Chondrocyte (in vitro differentiated cells): ENCODE results near the gene COL24A1. TPM values are rescaled to one million over a fixed set of nuclear protein-coding genes. Genes with fewer than 3 reads are reported as not detected.

ENCODE experiments used
- DNase-seq: peaks from one replicate; pipeline ENCODE4 v3.0.0; 2021; ENCODE audit warnings: mixed read lengths, low spot score
- H3K27ac Mint-ChIP-seq: one replicate; pipeline ENCODE4 v1.8.0; 2021; ENCODE audit warnings: mild to moderate bottlenecking, moderate library complexity, mixed read lengths; ENCODE audit not compliant: unreplicated experiment
- H3K27me3 Mint-ChIP-seq: 2 replicates; pipeline ENCODE4 v1.8.0; 2021; ENCODE audit warnings: low read depth, mixed read lengths
- H3K36me3 Mint-ChIP-seq: 2 replicates; pipeline ENCODE4 v1.8.0; 2021; ENCODE audit warnings: low read depth, mixed read lengths
- H3K4me1 Mint-ChIP-seq: 2 replicates; pipeline ENCODE4 v1.8.0; 2021; ENCODE audit warnings: low read depth, mild to moderate bottlenecking, mixed read lengths
- H3K4me3 Mint-ChIP-seq: one replicate; pipeline ENCODE4 v1.8.0; 2021; ENCODE audit warnings: mild to moderate bottlenecking, moderate library complexity, mixed read lengths; ENCODE audit not compliant: unreplicated experiment
- H3K9me3 Mint-ChIP-seq: 2 replicates; pipeline ENCODE4 v1.8.0; 2021; ENCODE audit warnings: low read depth, mixed read lengths
- total RNA-seq: library from RNA; stranded (reverse); gene quantifications from 3 replicates; pipeline ENCODE4 v1.2.1, GENCODE V29; 2021
- TF ChIP-seq, protein P1 (sequence below): fragments of 200-600 bp; sonication (generic); IDR thresholded peaks from 2 replicates; pipeline ENCODE4 v1.5.0; 2021; ENCODE audit warnings: antibody characterized with exemption, mild to moderate bottlenecking, moderate library complexity

The COL24A1 gene
- total RNA-seq, 1 donor from 2014 or later = 0.30 TPM

DNA sequence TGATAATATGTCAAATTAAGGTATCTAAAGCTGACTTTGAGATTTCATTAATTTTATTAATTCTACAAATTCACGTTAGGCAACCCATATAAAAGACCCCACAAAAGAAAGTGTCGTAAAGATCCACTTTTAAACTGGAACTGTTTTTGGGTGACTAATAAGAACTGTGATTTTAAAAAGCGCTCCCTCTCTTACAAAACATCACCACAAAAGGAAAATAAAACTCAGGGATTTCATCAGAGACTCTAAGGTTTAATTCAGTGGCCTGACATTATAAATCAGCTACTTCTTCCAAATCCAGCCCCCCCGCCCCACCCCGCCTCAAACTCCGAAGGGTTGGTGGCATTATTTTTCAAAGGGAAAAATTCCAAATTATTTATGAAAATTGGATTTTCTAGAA lies 2.7 kb downstream of the COL24A1 start:
- no peak for DNase-seq
- H3K4me1 Mint-ChIP-seq = peaks cover 38% of the 10 kb centered on the region

GRCh38 chr1:86152887-86153286 lies 3.7 kb downstream of the COL24A1 start:
- Mint-ChIP-seq H3K36me3 (no peaks in the 10 kb centered on the region), H3K27ac (no peak overlapping the region), H3K4me1 (peaks cover 38% of the 10 kb centered on the region), H3K9me3 (no peaks in the 10 kb centered on the region), H3K4me3 (no peak overlapping the region), H3K27me3 (peaks cover 12% of the 10 kb centered on the region)
- DNase-seq = no peak
- TF ChIP-seq, protein P1, sequence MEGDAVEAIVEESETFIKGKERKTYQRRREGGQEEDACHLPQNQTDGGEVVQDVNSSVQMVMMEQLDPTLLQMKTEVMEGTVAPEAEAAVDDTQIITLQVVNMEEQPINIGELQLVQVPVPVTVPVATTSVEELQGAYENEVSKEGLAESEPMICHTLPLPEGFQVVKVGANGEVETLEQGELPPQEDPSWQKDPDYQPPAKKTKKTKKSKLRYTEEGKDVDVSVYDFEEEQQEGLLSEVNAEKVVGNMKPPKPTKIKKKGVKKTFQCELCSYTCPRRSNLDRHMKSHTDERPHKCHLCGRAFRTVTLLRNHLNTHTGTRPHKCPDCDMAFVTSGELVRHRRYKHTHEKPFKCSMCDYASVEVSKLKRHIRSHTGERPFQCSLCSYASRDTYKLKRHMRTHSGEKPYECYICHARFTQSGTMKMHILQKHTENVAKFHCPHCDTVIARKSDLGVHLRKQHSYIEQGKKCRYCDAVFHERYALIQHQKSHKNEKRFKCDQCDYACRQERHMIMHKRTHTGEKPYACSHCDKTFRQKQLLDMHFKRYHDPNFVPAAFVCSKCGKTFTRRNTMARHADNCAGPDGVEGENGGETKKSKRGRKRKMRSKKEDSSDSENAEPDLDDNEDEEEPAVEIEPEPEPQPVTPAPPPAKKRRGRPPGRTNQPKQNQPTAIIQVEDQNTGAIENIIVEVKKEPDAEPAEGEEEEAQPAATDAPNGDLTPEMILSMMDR = no peak

More for the DNA sequence above, 2.7 kb downstream of the COL24A1 start:
- no peaks in the 10 kb centered on the region for H3K9me3 Mint-ChIP-seq
- H3K27ac Mint-ChIP-seq = no peak overlapping the region
- peaks cover 12% of the 10 kb centered on the region for H3K27me3 Mint-ChIP-seq
- no peaks in the 10 kb centered on the region for H3K36me3 Mint-ChIP-seq
- H3K4me3 Mint-ChIP-seq = no peak overlapping the region
- TF ChIP-seq, protein P1 = no peak

DNA sequence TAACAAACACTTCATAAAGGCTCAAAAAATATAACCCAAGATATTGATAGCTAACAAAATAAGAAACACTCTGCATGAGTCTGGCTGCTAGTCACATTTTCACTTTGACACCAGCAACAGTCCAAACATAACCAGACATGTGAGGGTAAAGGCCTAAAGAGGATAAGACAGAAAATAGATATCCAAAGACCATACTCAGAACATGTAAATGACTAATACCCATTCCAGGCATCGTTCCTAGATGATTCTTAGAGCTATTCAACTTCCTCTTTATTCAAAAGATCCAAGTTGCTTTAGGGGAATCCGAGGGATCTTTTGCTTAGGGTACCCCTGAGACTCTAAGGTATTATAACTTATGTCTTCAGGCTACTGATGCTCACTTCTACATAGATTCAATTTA lies 5.1 kb downstream of the COL24A1 start:
- peaks cover 10% of the 10 kb centered on the region for H3K27me3 Mint-ChIP-seq

DNA sequence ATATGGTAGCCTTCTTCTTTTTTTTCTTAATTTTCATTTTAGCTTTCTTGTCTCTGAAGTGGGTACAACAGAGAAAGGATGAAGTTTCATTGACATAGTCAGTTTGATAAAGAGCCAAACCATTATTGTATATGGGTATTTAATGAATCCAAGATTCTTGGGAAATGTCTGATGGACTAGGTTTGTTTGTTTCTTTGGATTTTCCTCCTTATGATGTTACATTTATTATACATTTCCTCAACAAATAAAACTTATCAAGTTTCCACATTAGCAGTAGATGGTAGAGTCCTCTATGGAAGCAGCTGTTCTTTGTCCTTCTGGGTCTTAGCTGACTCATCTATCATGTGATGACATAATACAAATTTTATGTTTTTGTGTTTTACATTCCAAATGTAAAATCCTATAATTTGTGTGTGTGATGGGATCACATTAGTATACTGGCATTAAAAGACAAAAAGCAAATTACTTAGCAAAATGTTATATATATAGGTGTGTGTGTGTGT lies 6.0 kb downstream of the COL24A1 start:
- Mint-ChIP-seq H3K27ac (no peak overlapping the region), H3K36me3 (no peaks in the 10 kb centered on the region), H3K4me3 (no peak overlapping the region), H3K27me3 (peaks cover 10% of the 10 kb centered on the region), H3K4me1 (peaks cover 23% of the 10 kb centered on the region), H3K9me3 (no peaks in the 10 kb centered on the region)
- TF ChIP-seq, protein P1 = no peak
- DNase-seq = no peak

More for the DNA sequence above, 5.1 kb downstream of the COL24A1 start:
- Mint-ChIP-seq H3K27ac (peak overlapping the region; percentile 20), H3K9me3 (no peaks in the 10 kb centered on the region), H3K4me3 (no peak overlapping the region), H3K4me1 (peaks cover 31% of the 10 kb centered on the region), H3K36me3 (no peaks in the 10 kb centered on the region)
- no peak for DNase-seq
- TF ChIP-seq, protein P1 = no peak

GRCh38 chr1:86149591-86149990 lies 7.0 kb downstream of the COL24A1 start:
- Mint-ChIP-seq H3K27me3 (peaks cover 4% of the 10 kb centered on the region), H3K4me3 (no peak overlapping the region), H3K9me3 (no peaks in the 10 kb centered on the region), H3K27ac (no peak overlapping the region), H3K4me1 (peaks cover 15% of the 10 kb centered on the region), H3K36me3 (no peaks in the 10 kb centered on the region)
- no peak for DNase-seq
- TF ChIP-seq, protein P1 = no peak
